Stimulated activated CD8-positive, alpha-beta memory T cell treated with anti-CD3 and anti-CD28 coated beads, Interleukin-15, amount 100 ng/mL, for 4 hours (primary cell): Measurements from ENCODE around the gene UNC93A.
"Not testable (repeated sequence)": the region's sequence is repeated elsewhere in the genome, so short reads cannot be mapped to it uniquely, and the experiment has no call there.

ENCODE experiments used
- DNase-seq, 2 donors: peaks; one replicate each; pipeline ENCODE4 v3.0.0-alpha.2; 2020; ENCODE audit warnings: low read depth in 2 of 2

The UNC93A gene

GRCh38 chr6:167338541-167339117 lies 47.5 kb downstream of the UNC93A start:
- no peak for DNase-seq

GRCh38 chr6:167341038-167341583 lies 50.0 kb downstream of the UNC93A start:
- DNase-seq = no peak

GRCh38 chr6:167341665-167342655 lies 50.8 kb downstream of the UNC93A start:
- no peak for DNase-seq

GRCh38 chr6:167342879-167343610 lies 51.9 kb downstream of the UNC93A start:
- DNase-seq = no peak

GRCh38 chr6:167345348-167345747 lies 54.2 kb downstream of the UNC93A start:
- no peak for DNase-seq

GRCh38 chr6:167345960-167346359 lies 54.8 kb downstream of the UNC93A start:
- DNase-seq = no peak

GRCh38 chr6:167347226-167347625 lies 56.1 kb downstream of the UNC93A start:
- no peak for DNase-seq

GRCh38 chr6:167349631-167350274 lies 58.6 kb downstream of the UNC93A start:
- no peak for DNase-seq

GRCh38 chr6:167350275-167350696 lies 59.2 kb downstream of the UNC93A start:
- DNase-seq = no peak

GRCh38 chr6:167350731-167351655 lies 59.9 kb downstream of the UNC93A start:
- DNase-seq = peak; percentile 59 to 61

GRCh38 chr6:167351656-167352345 lies 60.7 kb downstream of the UNC93A start:
- DNase-seq = no peak

GRCh38 chr6:167356874-167357273 lies 65.8 kb downstream of the UNC93A start:
- DNase-seq = no peak

GRCh38 chr6:167358394-167358793 lies 67.3 kb downstream of the UNC93A start:
- DNase-seq = not testable (repeated sequence)

- not testable (repeated sequence) for DNase-seq
These were observed 70.1 kb downstream of the UNC93A start for GRCh38 chr6:167361170-167361569.
